Left renal pelvis (tissue), 4 donors: ENCODE results near the gene DENND1C. TPM values are rescaled to one million over a fixed set of nuclear protein-coding genes. Genes with fewer than 3 reads are reported as not detected.
"Not testable (repeated sequence)": the region's sequence is repeated elsewhere in the genome, so short reads cannot be mapped to it uniquely, and the experiment has no call there.

Experiments
- DNase-seq, 4 donors: peaks; one replicate each; pipeline ENCODE4 v3.0.0-alpha.2; 2013; ENCODE audit warnings: low read depth in 4 of 4, low spot score in 3 of 4
- polyA plus RNA-seq, 4 donors: library from polyadenylated mRNA; unstranded; fragments of 120-200 nt; gene quantifications; one replicate each; pipeline ENCODE4 v1.2.1, GENCODE V29; 2013; ENCODE audit not compliant: insufficient read length in 4 of 4

DENND1C gene
- polyA plus RNA-seq, 4 donors = 1.5 to 40.6 (median 36.1) TPM

GRCh38 chr19:6509118-6509971 lies 27.8 kb upstream of the DENND1C start:
- no peak for DNase-seq

GRCh38 chr19:6508028-6508771 lies 26.6 kb upstream of the DENND1C start:
- DNase-seq = not testable (repeated sequence)

- no peak for DNase-seq
These were observed 22.0 kb upstream of the DENND1C start for GRCh38 chr19:6503407-6504201.

GRCh38 chr19:6501740-6502648 lies 20.4 kb upstream of the DENND1C start, which contains the start of gene TUBB4A:
Gene TUBB4A (minus strand): TSS chr19:6502309. CDS start chr19:6502212, 97 bp downstream.
- no peak for DNase-seq

GRCh38 chr19:6500837-6501739 lies 19.5 kb upstream of the DENND1C start:
- no peak for DNase-seq

- DNase-seq = no peak
These were observed 17.6 kb upstream of the DENND1C start for GRCh38 chr19:6499052-6499790.

- no peak for DNase-seq
These were observed 16.9 kb upstream of the DENND1C start for GRCh38 chr19:6498294-6499036.

GRCh38 chr19:6495947-6496346 lies 14.4 kb upstream of the DENND1C start:
- DNase-seq = no peak

GRCh38 chr19:6494438-6495036 lies 12.9 kb upstream of the DENND1C start:
- no peak for DNase-seq

GRCh38 chr19:6491802-6492592 lies 10.4 kb upstream of the DENND1C start:
- no peak for DNase-seq

- DNase-seq = no peak
These were observed 8.5 kb upstream of the DENND1C start for GRCh38 chr19:6490134-6490533.

- DNase-seq = no peak
These were observed 7.9 kb upstream of the DENND1C start for GRCh38 chr19:6489278-6490061.

GRCh38 chr19:6484831-6485230 lies 3.2 kb upstream of the DENND1C start:
- no peak for DNase-seq

- DNase-seq = no peak
These were observed 2.6 kb upstream of the DENND1C start for GRCh38 chr19:6484230-6484629.

GRCh38 chr19:6483235-6483634 lies 1.6 kb upstream of the DENND1C start:
- no peak for DNase-seq

- no peak for DNase-seq
These were observed 728 bp upstream of the DENND1C start for GRCh38 chr19:6482343-6482686.
